MM.1S (cell line): ENCODE data around the gene PIK3C2G.

Source experiments
- CTCF ChIP-seq: fragments of 300-600 bp; sonication (generic); IDR thresholded peaks from 2 replicates; pipeline ENCODE4 v1.5.1; 2016; ENCODE audit warnings: antibody characterized with exemption, low read length, mixed read lengths
- EZH2 ChIP-seq: fragments of 300-600 bp; sonication (generic); optimal IDR thresholded peaks from 2 replicates; pipeline ENCODE3; 2017; ENCODE audit warnings: low read depth, mild to moderate bottlenecking, antibody characterized with exemption, low read length, mixed read lengths
- EZH2phosphoT487 ChIP-seq: fragments of 300-600 bp; sonication (generic); IDR thresholded peaks from 2 replicates; pipeline ENCODE4 v1.6.1; 2018; ENCODE audit warnings: antibody characterized with exemption, low read length

GRCh38 chr12:18486036-18486435, 224.7 kb downstream of the PIK3C2G start:
- TF ChIP-seq CTCF = no peak
- no peak for TF ChIP-seq EZH2
- TF ChIP-seq EZH2phosphoT487 = no peak
